Glomerular visceral epithelial cell (primary cell): ENCODE measurements around the gene NOP53.
A peak's percentile ranks its signal among the peaks of the same experiment; 100 is the strongest.
"Not testable (repeated sequence)": the region's sequence is repeated elsewhere in the genome, so short reads cannot be mapped to it uniquely, and the experiment has no call there.

Experiments
- DNase-seq: peaks from one replicate; pipeline ENCODE4 v3.0.0-alpha.2; 2016; ENCODE audit errors: extremely low spot score

The NOP53 gene

GRCh38 chr19:47745010-47745901, at the start of gene NOP53:
TSS of gene NOP53 (plus strand) at chr19:47745546. CDS start at chr19:47745560, 14 bp downstream.
- DNase-seq: peak; percentile 98

GRCh38 chr19:47696635-47697034, 48.7 kb upstream of the NOP53 start:
- DNase-seq: no peak

- peak; percentile 80 for DNase-seq
These were observed 47.3 kb upstream of the NOP53 start for GRCh38 chr19:47697863-47698609.

- no peak for DNase-seq
These were observed 46.6 kb upstream of the NOP53 start for GRCh38 chr19:47698631-47699359.

GRCh38 chr19:47699360-47699917, 45.9 kb upstream of the NOP53 start:
- DNase-seq: peak; percentile 52

GRCh38 chr19:47700934-47701716, 44.2 kb upstream of the NOP53 start:
- no peak for DNase-seq

GRCh38 chr19:47701717-47702552, 43.4 kb upstream of the NOP53 start:
- no peak for DNase-seq

- DNase-seq: no peak
These were observed 42.7 kb upstream of the NOP53 start for GRCh38 chr19:47702671-47703070.

GRCh38 chr19:47703301-47703700, 42.0 kb upstream of the NOP53 start:
- DNase-seq: no peak

GRCh38 chr19:47704024-47704423, 41.3 kb upstream of the NOP53 start:
- no peak for DNase-seq

GRCh38 chr19:47704656-47705055, 40.7 kb upstream of the NOP53 start:
- no peak for DNase-seq

GRCh38 chr19:47707135-47707925, 38.0 kb upstream of the NOP53 start:
- peak; percentile 78 for DNase-seq

- no peak for DNase-seq
These were observed 33.6 kb upstream of the NOP53 start for GRCh38 chr19:47711652-47712242.

- peak; percentile 84 for DNase-seq
These were observed 32.0 kb upstream of the NOP53 start, which contains the start of gene EHD2 for GRCh38 chr19:47713046-47714021. TSS of gene EHD2 (plus strand) at chr19:47713422. CDS start at chr19:47716613, 3,191 bp downstream.

- DNase-seq: no peak
These were observed 31.0 kb upstream of the NOP53 start for GRCh38 chr19:47714339-47714738.

GRCh38 chr19:47714855-47715254, 30.5 kb upstream of the NOP53 start:
- not testable (repeated sequence) for DNase-seq

- no peak for DNase-seq
These were observed 28.9 kb upstream of the NOP53 start for GRCh38 chr19:47716270-47716937.
